ENCODE measurements around the gene TAS2R3. TPM values are rescaled to one million over a fixed set of nuclear protein-coding genes. Genes with fewer than 3 reads are reported as not detected.

The TAS2R3 gene
- under 1 TPM in 2 of 4 donors, not detected in 2; 0.10 to 0.24 TPM for polyA plus RNA-seq
- long read RNA-seq, donor 1: 0 reads
- long read RNA-seq, donor 2: 0 reads
- long read RNA-seq, donor 3: 0 reads
- long read RNA-seq, donor 4: 0 reads
- long read RNA-seq, donor 5: 0 reads
- long read RNA-seq, donor 6: 0 reads
- long read RNA-seq, donor 7: 0 reads
- long read RNA-seq, donor 8: 0 reads
- long read RNA-seq, donor 9: 0 reads
- long read RNA-seq, donor 10: 0 reads

DNA sequence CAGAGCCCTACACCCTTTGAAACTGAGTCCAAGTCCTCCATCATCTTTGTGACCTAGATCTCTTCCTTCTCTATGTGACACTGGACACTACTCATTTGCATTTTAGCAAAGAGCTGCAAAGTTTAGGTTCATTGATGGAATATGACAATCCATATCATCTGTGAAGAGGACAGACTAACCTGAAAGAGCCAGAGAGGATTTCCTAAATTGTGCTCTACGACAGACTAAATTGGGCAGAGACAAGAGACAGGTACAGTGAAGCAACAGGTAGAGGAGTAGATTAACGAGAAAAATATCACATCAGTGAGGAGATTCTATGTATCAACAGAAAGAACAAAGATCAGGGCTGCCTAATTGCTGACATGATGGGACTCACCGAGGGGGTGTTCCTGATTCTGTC, at the start of gene TAS2R3:
Gene TAS2R3, plus strand, starts transcription at position 301 of the 400 bp plus-strand sequence. Its CDS starts 62 bp downstream, at position 363.
- H3K27me3 ChIP-seq (ENCODE audit: control insufficient read depth in 3 of 3, insufficient read depth in 3 of 3, low read length in 3 of 3): no peaks in the 10 kb centered on the region
- H3K9me3 ChIP-seq (ENCODE audit: control insufficient read depth in 2 of 2, insufficient read depth in 1 of 2, low read depth in 1 of 2, low read length in 1 of 2): no peaks in the 10 kb centered on the region
- no peak for FAIRE-seq
- no peak within 1 kb of the TSS for H3K4me3 ChIP-seq (ENCODE audit: low read depth in 1 of 3, low read length in 3 of 3)
- peaks cover 2 to 27% (median 4%) of the 10 kb centered on the region in 3 donors for H3K36me3 ChIP-seq (ENCODE audit: control insufficient read depth in 3 of 3, insufficient read depth in 2 of 3, low read depth in 1 of 3, low read length in 3 of 3)
- H3K4me1 ChIP-seq (ENCODE audit: control insufficient read depth in 3 of 3, insufficient read depth in 2 of 3, low read depth in 1 of 3, low read length in 2 of 3): no peaks in the 10 kb centered on the region
- 83 to 95% (median 95%) methylated on average over 3 of the region's 3 CpGs for WGBS, 3 donors
- DNase-seq: no peak
- no peak within 1 kb of the TSS for H3K27ac ChIP-seq (ENCODE audit: low read depth in 1 of 3, low read length in 2 of 3)

- Histone ChIP-seq H3K4me3 (ENCODE audit: low read depth in 1 of 3, low read length in 3 of 3) (peak overlapping the region in 1 of 3 donors; percentile 16), H3K36me3 (ENCODE audit: control insufficient read depth in 3 of 3, insufficient read depth in 2 of 3, low read depth in 1 of 3, low read length in 3 of 3) (no peaks in the 10 kb centered on the region), H3K27ac (ENCODE audit: low read depth in 1 of 3, low read length in 2 of 3) (peak overlapping the region in 1 of 3 donors; percentile 85), H3K9me3 (ENCODE audit: control insufficient read depth in 2 of 2, insufficient read depth in 1 of 2, low read depth in 1 of 2, low read length in 1 of 2) (no peaks in the 10 kb centered on the region), H3K4me1 (ENCODE audit: control insufficient read depth in 3 of 3, insufficient read depth in 2 of 3, low read depth in 1 of 3, low read length in 2 of 3) (peaks cover 0 to 35% (median 0%) of the 10 kb centered on the region in 3 donors), H3K27me3 (ENCODE audit: control insufficient read depth in 3 of 3, insufficient read depth in 3 of 3, low read length in 3 of 3) (no peaks in the 10 kb centered on the region)
- FAIRE-seq (no peak), DNase-seq (no peak)
- 78 to 90% (median 81%) methylated on average over 2 of the region's 2 CpGs for WGBS, 3 donors
Observed at GRCh38 chr7:141714571-141714970, 49.3 kb upstream of the TAS2R3 start.

- DNase-seq (peak in 1 of 2 donors; percentile 75), FAIRE-seq (no peak)
- no peaks in the 10 kb centered on the region for H3K27me3 ChIP-seq (ENCODE audit: control insufficient read depth in 3 of 3, insufficient read depth in 3 of 3, low read length in 3 of 3)
- H3K4me1 ChIP-seq (ENCODE audit: control insufficient read depth in 3 of 3, insufficient read depth in 2 of 3, low read depth in 1 of 3, low read length in 2 of 3): peaks cover 0 to 35% (median 0%) of the 10 kb centered on the region in 3 donors
- H3K27ac ChIP-seq (ENCODE audit: low read depth in 1 of 3, low read length in 2 of 3): peak overlapping the region in 1 of 3 donors; percentile 85
- peak overlapping the region in 1 of 3 donors; percentile 24 for H3K4me3 ChIP-seq (ENCODE audit: low read depth in 1 of 3, low read length in 3 of 3)
- WGBS, 3 donors: 48 to 50% (median 49%) methylated on average over 4 of the region's 4 CpGs
- H3K36me3 ChIP-seq (ENCODE audit: control insufficient read depth in 3 of 3, insufficient read depth in 2 of 3, low read depth in 1 of 3, low read length in 3 of 3): no peaks in the 10 kb centered on the region
- no peaks in the 10 kb centered on the region for H3K9me3 ChIP-seq (ENCODE audit: control insufficient read depth in 2 of 2, insufficient read depth in 1 of 2, low read depth in 1 of 2, low read length in 1 of 2)
Observed at GRCh38 chr7:141715018-141715417, 48.9 kb upstream of the TAS2R3 start.

- FAIRE-seq (no peak), DNase-seq (no peak)
- Histone ChIP-seq H3K27ac (ENCODE audit: low read depth in 1 of 3, low read length in 2 of 3) (peak overlapping the region in 1 of 3 donors; percentile 81), H3K9me3 (ENCODE audit: control insufficient read depth in 2 of 2, insufficient read depth in 1 of 2, low read depth in 1 of 2, low read length in 1 of 2) (no peaks in the 10 kb centered on the region), H3K4me3 (ENCODE audit: low read depth in 1 of 3, low read length in 3 of 3) (peak overlapping the region in 1 of 3 donors; percentile 24), H3K27me3 (ENCODE audit: control insufficient read depth in 3 of 3, insufficient read depth in 3 of 3, low read length in 3 of 3) (no peaks in the 10 kb centered on the region), H3K4me1 (ENCODE audit: control insufficient read depth in 3 of 3, insufficient read depth in 2 of 3, low read depth in 1 of 3, low read length in 2 of 3) (peaks cover 0 to 39% (median 0%) of the 10 kb centered on the region in 3 donors), H3K36me3 (ENCODE audit: control insufficient read depth in 3 of 3, insufficient read depth in 2 of 3, low read depth in 1 of 3, low read length in 3 of 3) (no peaks in the 10 kb centered on the region)
- 69 to 87% (median 81%) methylated on average over 6 of the region's 6 CpGs for WGBS, 3 donors
Observed at GRCh38 chr7:141715794-141716689, 47.9 kb upstream of the TAS2R3 start.

- 93 to 100% (median 94%) methylated on average over 1 of the region's 1 CpG for WGBS, 3 donors
- Histone ChIP-seq H3K27ac (ENCODE audit: low read depth in 1 of 3, low read length in 2 of 3) (no peak overlapping the region), H3K9me3 (ENCODE audit: control insufficient read depth in 2 of 2, insufficient read depth in 1 of 2, low read depth in 1 of 2, low read length in 1 of 2) (no peaks in the 10 kb centered on the region), H3K36me3 (ENCODE audit: control insufficient read depth in 3 of 3, insufficient read depth in 2 of 3, low read depth in 1 of 3, low read length in 3 of 3) (no peaks in the 10 kb centered on the region), H3K27me3 (ENCODE audit: control insufficient read depth in 3 of 3, insufficient read depth in 3 of 3, low read length in 3 of 3) (no peaks in the 10 kb centered on the region), H3K4me1 (ENCODE audit: control insufficient read depth in 3 of 3, insufficient read depth in 2 of 3, low read depth in 1 of 3, low read length in 2 of 3) (peaks cover 0 to 31% (median 0%) of the 10 kb centered on the region in 3 donors), H3K4me3 (ENCODE audit: low read depth in 1 of 3, low read length in 3 of 3) (no peak overlapping the region)
- no peak for DNase-seq
- no peak for FAIRE-seq
Observed at GRCh38 chr7:141717450-141717849, 46.4 kb upstream of the TAS2R3 start.

DNA sequence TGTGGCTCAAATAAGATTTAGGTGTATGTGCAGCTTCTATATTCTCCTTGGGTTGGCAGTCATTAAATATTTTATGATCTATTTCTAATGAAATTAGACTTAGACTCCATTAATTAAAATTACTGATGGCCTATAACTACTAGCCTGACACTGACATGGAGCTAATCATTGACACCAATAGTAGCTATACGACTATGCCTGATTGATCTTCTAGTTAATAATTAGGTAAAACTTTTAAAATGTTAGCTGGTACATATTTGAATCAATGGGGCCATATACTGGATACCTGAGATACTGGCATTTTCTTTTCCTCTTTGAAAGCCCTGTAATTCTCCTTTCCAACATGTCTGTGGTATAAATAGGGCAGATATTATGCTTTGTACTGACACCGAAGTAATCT, 41.4 kb upstream of the TAS2R3 start:
- WGBS, 3 donors: 38 to 67% (median 62%) methylated on average over 2 of the region's 2 CpGs
- Histone ChIP-seq H3K27ac (ENCODE audit: low read depth in 1 of 3, low read length in 2 of 3) (no peak overlapping the region), H3K9me3 (ENCODE audit: control insufficient read depth in 2 of 2, insufficient read depth in 1 of 2, low read depth in 1 of 2, low read length in 1 of 2) (no peaks in the 10 kb centered on the region), H3K36me3 (ENCODE audit: control insufficient read depth in 3 of 3, insufficient read depth in 2 of 3, low read depth in 1 of 3, low read length in 3 of 3) (peaks cover 0 to 2% (median 0%) of the 10 kb centered on the region in 3 donors), H3K4me1 (ENCODE audit: control insufficient read depth in 3 of 3, insufficient read depth in 2 of 3, low read depth in 1 of 3, low read length in 2 of 3) (peaks cover 0 to 4% (median 0%) of the 10 kb centered on the region in 3 donors), H3K4me3 (ENCODE audit: low read depth in 1 of 3, low read length in 3 of 3) (no peak overlapping the region), H3K27me3 (ENCODE audit: control insufficient read depth in 3 of 3, insufficient read depth in 3 of 3, low read length in 3 of 3) (no peaks in the 10 kb centered on the region)
- no peak for DNase-seq
- FAIRE-seq: no peak

- Histone ChIP-seq H3K36me3 (ENCODE audit: control insufficient read depth in 3 of 3, insufficient read depth in 2 of 3, low read depth in 1 of 3, low read length in 3 of 3) (peaks cover 0 to 2% (median 0%) of the 10 kb centered on the region in 3 donors), H3K9me3 (ENCODE audit: control insufficient read depth in 2 of 2, insufficient read depth in 1 of 2, low read depth in 1 of 2, low read length in 1 of 2) (no peaks in the 10 kb centered on the region), H3K4me1 (ENCODE audit: control insufficient read depth in 3 of 3, insufficient read depth in 2 of 3, low read depth in 1 of 3, low read length in 2 of 3) (no peaks in the 10 kb centered on the region), H3K4me3 (ENCODE audit: low read depth in 1 of 3, low read length in 3 of 3) (no peak overlapping the region), H3K27ac (ENCODE audit: low read depth in 1 of 3, low read length in 2 of 3) (no peak overlapping the region), H3K27me3 (ENCODE audit: control insufficient read depth in 3 of 3, insufficient read depth in 3 of 3, low read length in 3 of 3) (no peaks in the 10 kb centered on the region)
- FAIRE-seq: no peak
- DNase-seq: no peak
- 82 to 91% (median 82%) methylated on average over 1 of the region's 1 CpG for WGBS, 3 donors
Observed at GRCh38 chr7:141729020-141729419, 34.9 kb upstream of the TAS2R3 start.

DNA sequence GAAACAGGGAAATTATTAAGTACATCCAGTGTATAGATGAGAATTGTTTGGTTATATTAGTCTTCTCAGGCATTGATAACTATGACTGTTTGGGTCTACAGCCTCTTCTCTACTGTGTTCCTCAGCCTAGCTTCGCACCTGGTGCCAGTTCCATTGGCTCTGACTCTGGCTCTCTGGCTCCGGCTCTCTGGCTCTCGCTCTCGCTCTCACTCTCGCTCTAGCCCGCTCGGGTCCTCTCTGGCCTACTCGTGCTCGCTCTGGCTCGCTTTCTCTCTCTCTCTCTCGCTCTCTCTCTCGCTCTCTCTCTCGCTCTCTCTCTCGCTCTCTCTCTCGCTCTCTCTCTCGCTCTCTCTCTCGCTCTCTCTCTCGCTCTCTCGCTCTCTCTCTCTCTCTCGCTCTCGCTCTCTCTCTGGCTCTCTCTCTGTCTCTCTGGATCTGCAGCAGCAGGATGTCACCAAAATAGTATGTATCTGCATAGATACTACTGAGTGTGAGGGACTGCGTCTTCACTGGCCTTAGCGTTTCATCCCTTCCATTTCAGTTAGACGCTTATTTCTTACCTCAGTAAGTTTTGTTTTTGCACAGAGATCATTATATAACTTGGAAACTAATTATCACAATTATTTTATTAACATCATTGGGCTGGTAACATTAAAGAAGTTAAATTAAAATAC, 32.3 kb upstream of the TAS2R3 start:
- no peak for DNase-seq
- Histone ChIP-seq H3K4me3 (ENCODE audit: low read depth in 1 of 3, low read length in 3 of 3) (no peak overlapping the region), H3K27me3 (ENCODE audit: control insufficient read depth in 3 of 3, insufficient read depth in 3 of 3, low read length in 3 of 3) (no peaks in the 10 kb centered on the region), H3K27ac (ENCODE audit: low read depth in 1 of 3, low read length in 2 of 3) (no peak overlapping the region), H3K36me3 (ENCODE audit: control insufficient read depth in 3 of 3, insufficient read depth in 2 of 3, low read depth in 1 of 3, low read length in 3 of 3) (no peaks in the 10 kb centered on the region), H3K4me1 (ENCODE audit: control insufficient read depth in 3 of 3, insufficient read depth in 2 of 3, low read depth in 1 of 3, low read length in 2 of 3) (no peaks in the 10 kb centered on the region), H3K9me3 (ENCODE audit: control insufficient read depth in 2 of 2, insufficient read depth in 1 of 2, low read depth in 1 of 2, low read length in 1 of 2) (no peaks in the 10 kb centered on the region)
- WGBS, 3 donors: 87 to 95% (median 87%) methylated on average over 24 of the region's 24 CpGs
- FAIRE-seq: no peak
